Smooth muscle cell (in vitro differentiated cells): ENCODE measurements around the gene ETS1. TPM values are rescaled to one million over a fixed set of nuclear protein-coding genes. Genes with fewer than 3 reads are reported as not detected.

Experiments
- DNase-seq: peaks from one replicate; lab custom pipeline; 2025; ENCODE audit not compliant: unreplicated experiment; lab: John Stamatoyannopoulos, UW
- H2AFZ ChIP-seq: fragments of 200-600 bp; sonication (generic); 2 replicates; pipeline ENCODE4 v1.6.0; 2016; ENCODE audit warnings: antibody characterized with exemption, low read depth, mild to moderate bottlenecking
- H3F3A ChIP-seq: fragments of 200-600 bp; sonication (generic); 2 replicates; pipeline ENCODE4 v1.6.0; 2017; ENCODE audit warnings: antibody characterized with exemption, low read depth
- H3K27ac ChIP-seq: fragments of 200-600 bp; sonication (generic); 2 replicates; pipeline ENCODE4 v1.5.1; 2016; ENCODE audit warnings: low read depth, mild to moderate bottlenecking
- H3K27me3 ChIP-seq: fragments of 200-600 bp; sonication (generic); 2 replicates; pipeline ENCODE4 v1.6.1; 2016; ENCODE audit warnings: low read depth, mild to moderate bottlenecking
- H3K36me3 ChIP-seq: fragments of 200-600 bp; sonication (generic); 2 replicates; pipeline ENCODE4 v1.5.1; 2016; ENCODE audit warnings: low read depth
- H3K4me1 ChIP-seq: fragments of 200-600 bp; sonication (generic); 2 replicates; pipeline ENCODE4 v1.5.1; 2016; ENCODE audit warnings: low read depth
- H3K4me2 ChIP-seq: fragments of 200-600 bp; sonication (generic); 2 replicates; pipeline ENCODE4 v1.6.0; 2016; ENCODE audit warnings: mild to moderate bottlenecking
- H3K4me3 ChIP-seq: fragments of 200-600 bp; sonication (generic); 2 replicates; pipeline ENCODE4 v1.5.1; 2016; ENCODE audit warnings: mild to moderate bottlenecking
- H3K79me2 ChIP-seq: fragments of 200-600 bp; sonication (generic); 2 replicates; pipeline ENCODE4 v1.6.0; 2016; ENCODE audit warnings: low read depth, mild to moderate bottlenecking
- H3K9ac ChIP-seq: fragments of 200-600 bp; sonication (generic); 2 replicates; pipeline ENCODE4 v1.6.0; 2016; ENCODE audit warnings: low read depth
- H3K9me3 ChIP-seq: fragments of 200-600 bp; sonication (generic); replicated peaks from 2 replicates; pipeline ENCODE4 v1.5.1; 2016; ENCODE audit warnings: low read depth
- H4K20me1 ChIP-seq: fragments of 200-600 bp; sonication (generic); 2 replicates; pipeline ENCODE4 v1.6.0; 2016; ENCODE audit warnings: low read depth
- CTCF ChIP-seq: fragments of 200-600 bp; sonication (generic); IDR thresholded peaks from 2 replicates; pipeline ENCODE4 v1.5.1; 2017; ENCODE audit warnings: borderline replicate concordance, mild to moderate bottlenecking, antibody characterized with exemption; ENCODE audit not compliant: insufficient read depth, poor library complexity, severe bottlenecking
- WGBS: methylation state at CpG from one replicate; pipeline ENCODE4 v1.1.7; 2016; ENCODE audit warnings: low lambda C conversion rate; 5-methylcytosine and 5-hydroxymethylcytosine counted together
- microRNA-seq: library from miRNA; unstranded; fragments of <30 nt; microRNA quantifications from one replicate; pipeline ENCODE4, GENCODE V29; 2016; ENCODE audit warnings: borderline number of aligned reads
- polyA plus RNA-seq: library from polyadenylated mRNA; unstranded; fragments of >200 nt; fragmentation: Nextera tagmentation; extraction: Ambion mirVana; gene quantifications from 2 replicates; pipeline ENCODE4 v1.2.1, GENCODE V29; 2016
- small RNA-seq: library from RNA; depleted of rRNA; stranded (forward); fragments of <200 nt; gene quantifications from one replicate; pipeline ENCODE3, GENCODE V24; 2014
- total RNA-seq: library from RNA; depleted of rRNA; stranded (reverse); fragments of >200 nt; gene quantifications from 2 replicates; pipeline ENCODE4 v1.2.3, GENCODE V29; 2014

ETS1 gene
- total and polyA plus RNA-seq, 2 experiments from 2014 or later = 4.1 to 22.8 TPM

- no peak for DNase-seq
- H3K9me3 ChIP-seq = no peaks in the 10 kb centered on the region
Measured at GRCh38 chr11:128411812-128412211, 175.5 kb downstream of the ETS1 start.

GRCh38 chr11:128411150-128411549 lies 176.2 kb downstream of the ETS1 start:
- Histone ChIP-seq H3K79me2 (no peaks in the 10 kb centered on the region), H3K4me1 (peaks cover 6% of the 10 kb centered on the region), H3K9ac (no peak overlapping the region), H3K27ac (no peak overlapping the region), H3K4me3 (no peak overlapping the region), H2AFZ (no peak overlapping the region), H3K27me3 (no peaks in the 10 kb centered on the region), H3K9me3 (no peaks in the 10 kb centered on the region), H3F3A (peaks cover 21% of the 10 kb centered on the region), H3K36me3 (no peaks in the 10 kb centered on the region), H4K20me1 (no peaks in the 10 kb centered on the region), H3K4me2 (no peak overlapping the region)
- TF ChIP-seq CTCF = no peak
- DNase-seq = no peak

More at GRCh38 chr11:128411812-128412211, 175.5 kb downstream of the ETS1 start:
- H3K4me2 ChIP-seq = no peak overlapping the region
- H2AFZ ChIP-seq = peak overlapping the region; percentile 40
- H3F3A ChIP-seq = peaks cover 18% of the 10 kb centered on the region
- H3K9ac ChIP-seq = no peak overlapping the region
- no peak for TF ChIP-seq CTCF
- H4K20me1 ChIP-seq = no peaks in the 10 kb centered on the region
- H3K4me3 ChIP-seq = no peak overlapping the region
- no peaks in the 10 kb centered on the region for H3K36me3 ChIP-seq
- H3K27ac ChIP-seq = no peak overlapping the region
- no peaks in the 10 kb centered on the region for H3K27me3 ChIP-seq
- no peaks in the 10 kb centered on the region for H3K79me2 ChIP-seq
- 89% methylated on average over 5 of the region's 5 CpGs for WGBS
- H3K4me1 ChIP-seq = peaks cover 5% of the 10 kb centered on the region

GRCh38 chr11:128409476-128409875 lies 177.9 kb downstream of the ETS1 start:
- Histone ChIP-seq H3F3A (peaks cover 24% of the 10 kb centered on the region), H3K4me3 (no peak overlapping the region), H4K20me1 (no peaks in the 10 kb centered on the region), H3K9ac (no peak overlapping the region), H3K4me2 (peak overlapping the region; percentile 8), H3K27me3 (no peaks in the 10 kb centered on the region), H3K4me1 (peaks cover 14% of the 10 kb centered on the region), H3K36me3 (no peaks in the 10 kb centered on the region), H3K9me3 (no peaks in the 10 kb centered on the region), H2AFZ (peak overlapping the region; percentile 2), H3K27ac (peak overlapping the region; percentile 83), H3K79me2 (no peaks in the 10 kb centered on the region)
- no peak for DNase-seq
- WGBS = 49% methylated on average over 2 of the region's 2 CpGs
- TF ChIP-seq CTCF = no peak

Small RNA genes lying within 50 kb of the gene (microRNA-seq; reads per million reads assigned to microRNA genes)
- gene MIR6090 = not detected

Small RNA genes lying within 50 kb of the gene (small RNA-seq; reads per million reads assigned to genes)
- gene MIR6090 = not detected

Other genes with a start within 250 kb of the ETS1 start
- gene FLI1, start 106.5 kb upstream of the ETS1 start, total RNA-seq = 2.2 and 4.7 TPM in 2 replicates
- 3.5 and 4.2 TPM in 2 replicates for gene FLI1, start 106.5 kb upstream of the ETS1 start, polyA plus RNA-seq